Stomach (tissue), 4 donors: ENCODE data around the gene DNASE1L2.

ENCODE experiments used
- EP300 ChIP-seq: sonication (generic); formaldehyde crosslinking; IDR thresholded peaks from one replicate; pipeline ENCODE4 v1.6.1; 2017; ENCODE audit warnings: antibody characterized with exemption
- POLR2A ChIP-seq, 4 donors: fragments of 450-650 bp; IDR thresholded peaks; one replicate each; pipeline ENCODE4 v1.6.1; 2016; ENCODE audit warnings: antibody characterized with exemption in 4 of 4, control low read depth in 2 of 4, mild to moderate bottlenecking in 1 of 4, moderate library complexity in 1 of 4
- POLR2AphosphoS5 ChIP-seq, 3 donors: sonication (generic); formaldehyde crosslinking; IDR thresholded peaks; one replicate each; pipeline ENCODE4 v1.6.1; 2016; ENCODE audit warnings: antibody characterized with exemption in 3 of 3
- TF ChIP-seq, protein P1 (sequence below), 7 experiments: fragments of 450-650 bp in 4 of 7; fragments of 200-600 bp in 3 of 7; sonication (generic) in 3 of 7; IDR thresholded peaks; one replicate each; pipeline ENCODE4 v1.5.1; 2016 to 2019; ENCODE audit warnings: antibody characterized with exemption in 7 of 7, control low read depth in 2 of 7, mild to moderate bottlenecking in 1 of 7

DNA sequence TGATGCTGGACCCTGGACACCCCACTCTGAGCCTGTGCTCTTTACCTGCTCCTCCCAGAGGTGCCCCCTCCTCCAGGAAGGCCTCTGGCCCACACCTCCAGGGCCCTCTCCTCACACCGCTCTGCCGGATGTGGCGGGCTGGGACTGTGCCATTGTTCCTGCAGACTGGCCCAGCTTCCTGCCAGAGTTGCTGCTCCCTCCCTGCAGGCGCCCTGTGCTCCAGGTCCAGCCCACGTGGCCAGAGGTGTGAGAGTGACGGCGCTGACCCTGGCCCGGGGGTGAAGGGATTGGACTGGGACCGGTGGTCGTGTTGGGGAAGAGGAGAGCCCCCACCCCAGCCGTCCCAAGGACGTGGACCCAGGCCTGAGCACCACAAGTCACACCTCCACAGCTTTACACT lies 7.2 kb upstream of the DNASE1L2 start:
- TF ChIP-seq, protein P1, sequence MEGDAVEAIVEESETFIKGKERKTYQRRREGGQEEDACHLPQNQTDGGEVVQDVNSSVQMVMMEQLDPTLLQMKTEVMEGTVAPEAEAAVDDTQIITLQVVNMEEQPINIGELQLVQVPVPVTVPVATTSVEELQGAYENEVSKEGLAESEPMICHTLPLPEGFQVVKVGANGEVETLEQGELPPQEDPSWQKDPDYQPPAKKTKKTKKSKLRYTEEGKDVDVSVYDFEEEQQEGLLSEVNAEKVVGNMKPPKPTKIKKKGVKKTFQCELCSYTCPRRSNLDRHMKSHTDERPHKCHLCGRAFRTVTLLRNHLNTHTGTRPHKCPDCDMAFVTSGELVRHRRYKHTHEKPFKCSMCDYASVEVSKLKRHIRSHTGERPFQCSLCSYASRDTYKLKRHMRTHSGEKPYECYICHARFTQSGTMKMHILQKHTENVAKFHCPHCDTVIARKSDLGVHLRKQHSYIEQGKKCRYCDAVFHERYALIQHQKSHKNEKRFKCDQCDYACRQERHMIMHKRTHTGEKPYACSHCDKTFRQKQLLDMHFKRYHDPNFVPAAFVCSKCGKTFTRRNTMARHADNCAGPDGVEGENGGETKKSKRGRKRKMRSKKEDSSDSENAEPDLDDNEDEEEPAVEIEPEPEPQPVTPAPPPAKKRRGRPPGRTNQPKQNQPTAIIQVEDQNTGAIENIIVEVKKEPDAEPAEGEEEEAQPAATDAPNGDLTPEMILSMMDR (IDR thresholded peaks at IDR 0.05) = no peak
- no peak for TF ChIP-seq POLR2AphosphoS5 (IDR thresholded peaks at IDR 0.05)
- TF ChIP-seq POLR2A (IDR thresholded peaks at IDR 0.05) = no peak
- no peak for TF ChIP-seq EP300
